H9 (cell line): Measurements from ENCODE around the gene ZHX3. TPM values are rescaled to one million over a fixed set of nuclear protein-coding genes. Genes with fewer than 3 reads are reported as not detected.

Source experiments
- DNase-seq: peaks from one replicate; pipeline ENCODE4 v3.0.0-alpha.2; 2017
- H2AFZ ChIP-seq: one replicate; pipeline ENCODE4 v1.6.1; 2013; ENCODE audit warnings: mild to moderate bottlenecking, low read length, control low read depth, moderate library complexity
- H2AK5ac ChIP-seq: 2 replicates; pipeline ENCODE4 v1.6.1; 2013; ENCODE audit warnings: low read length, control low read depth, mixed read lengths; ENCODE audit not compliant: insufficient read length
- H2BK120ac ChIP-seq: one replicate; pipeline ENCODE4 v1.6.1; 2013; ENCODE audit warnings: low read depth, mild to moderate bottlenecking, low read length, control low read depth, inconsistent platforms; ENCODE audit not compliant: poor library complexity, severe bottlenecking
- H2BK12ac ChIP-seq: 2 replicates; pipeline ENCODE4 v1.6.1; 2013; ENCODE audit warnings: low read length, control low read depth, mixed read lengths, low read depth; ENCODE audit not compliant: insufficient read length
- H2BK15ac ChIP-seq: 2 replicates; pipeline ENCODE4 v1.6.1; 2013; ENCODE audit warnings: low read depth, low read length, control low read depth
- H2BK20ac ChIP-seq: one replicate; pipeline ENCODE4 v1.6.1; 2013; ENCODE audit warnings: low read depth, mild to moderate bottlenecking, low read length, control low read depth, inconsistent platforms; ENCODE audit not compliant: poor library complexity, severe bottlenecking
- H2BK5ac ChIP-seq: 2 replicates; pipeline ENCODE4 v1.6.1; 2013; ENCODE audit warnings: low read length, control low read depth, mixed read lengths; ENCODE audit not compliant: insufficient read length
- H3K14ac ChIP-seq: 2 replicates; pipeline ENCODE4 v1.6.1; 2013; ENCODE audit warnings: low read length, control low read depth; ENCODE audit not compliant: insufficient read depth
- H3K18ac ChIP-seq: 2 replicates; pipeline ENCODE4 v1.6.1; 2013; ENCODE audit warnings: low read depth, mild to moderate bottlenecking, mixed read lengths, low read length, control low read depth; ENCODE audit not compliant: insufficient read length
- H3K23ac ChIP-seq: 2 replicates; pipeline ENCODE4 v1.6.1; 2013; ENCODE audit warnings: low read length, control low read depth, mixed read lengths, low read depth; ENCODE audit not compliant: insufficient read length
- H3K23me2 ChIP-seq: 2 replicates; pipeline ENCODE4 v1.6.1; 2013; ENCODE audit warnings: low read depth, mild to moderate bottlenecking, mixed read lengths, low read length, control low read depth; ENCODE audit not compliant: insufficient read length, poor library complexity, severe bottlenecking
- H3K27ac ChIP-seq: 2 replicates; pipeline ENCODE4 v1.5.1; 2013; ENCODE audit warnings: low read length, control low read depth, mixed read lengths, low read depth; ENCODE audit not compliant: insufficient read length
- H3K27me3 ChIP-seq: 2 replicates; pipeline ENCODE4 v1.6.1; 2013; ENCODE audit warnings: low read length, control low read depth, inconsistent platforms; ENCODE audit not compliant: insufficient read depth
- H3K4ac ChIP-seq: 2 replicates; pipeline ENCODE4 v1.6.1; 2013; ENCODE audit warnings: low read depth, mild to moderate bottlenecking, control low read depth, inconsistent platforms, low read length, moderate library complexity
- H3K4me1 ChIP-seq: 2 replicates; pipeline ENCODE4 v1.6.1; 2013; ENCODE audit warnings: low read length, control low read depth, inconsistent platforms; ENCODE audit not compliant: insufficient read depth
- H3K4me2 ChIP-seq: 2 replicates; pipeline ENCODE4 v1.6.1; 2013; ENCODE audit warnings: low read length, control low read depth, mixed read lengths; ENCODE audit not compliant: insufficient read length, insufficient read depth
- H3K56ac ChIP-seq: 2 replicates; pipeline ENCODE4 v1.6.1; 2013; ENCODE audit warnings: low read depth, mild to moderate bottlenecking, mixed read lengths, low read length, control low read depth; ENCODE audit not compliant: insufficient read length
- H3K79me1 ChIP-seq: 2 replicates; pipeline ENCODE4 v1.6.1; 2013; ENCODE audit warnings: low read depth, mild to moderate bottlenecking, moderate library complexity, low read length, control low read depth, inconsistent platforms; ENCODE audit not compliant: insufficient read depth, poor library complexity, severe bottlenecking
- H3K79me2 ChIP-seq: 2 replicates; pipeline ENCODE4 v1.6.1; 2013; ENCODE audit warnings: low read length, control low read depth, inconsistent platforms; ENCODE audit not compliant: insufficient read depth
- H3K9ac ChIP-seq: 2 replicates; pipeline ENCODE4 v1.6.1; 2013; ENCODE audit warnings: low read length, control low read depth, mixed read lengths; ENCODE audit not compliant: insufficient read length; ENCODE audit errors: extremely low read depth
- H3K9me3 ChIP-seq: one replicate; pipeline ENCODE4 v1.6.1; 2013; ENCODE audit warnings: low read depth, low read length, inconsistent platforms; ENCODE audit not compliant: control insufficient read depth
- H3T11ph ChIP-seq: one replicate; pipeline ENCODE4 v1.6.1; 2013; ENCODE audit warnings: mild to moderate bottlenecking, low read length, control low read depth, inconsistent platforms
- H4K20me1 ChIP-seq: one replicate; pipeline ENCODE4 v1.6.1; 2013; ENCODE audit not compliant: control insufficient read depth, insufficient read length, insufficient read depth
- H4K5ac ChIP-seq: 2 replicates; pipeline ENCODE4 v1.6.1; 2013; ENCODE audit warnings: low read depth, mild to moderate bottlenecking, mixed read lengths, low read length, control low read depth; ENCODE audit not compliant: insufficient read length
- H4K8ac ChIP-seq: replicated peaks from 2 replicates; pipeline ENCODE4 v1.6.1; 2013; ENCODE audit warnings: low read length, control low read depth, mixed read lengths, low read depth; ENCODE audit not compliant: insufficient read length
- H4K91ac ChIP-seq: 2 replicates; pipeline ENCODE4 v1.6.1; 2013; ENCODE audit warnings: low read depth, mild to moderate bottlenecking, moderate library complexity, mixed read lengths, low read length, control low read depth; ENCODE audit not compliant: insufficient read length
- H3K27ac Mint-ChIP-seq, 3 experiments: 2 replicates in 2 of 3; 3 replicates in 1 of 3; pipeline ENCODE4 v1.8.0; 2020 to 2021; ENCODE audit warnings: mixed read lengths in 3 of 3, mild to moderate bottlenecking in 1 of 3, moderate library complexity in 1 of 3
- H3K27me3 Mint-ChIP-seq: 2 replicates; pipeline ENCODE4 v1.8.0; 2021; ENCODE audit warnings: low read depth, mild to moderate bottlenecking, moderate library complexity, mixed read lengths
- H3K36me3 Mint-ChIP-seq, 3 experiments: 2 replicates in 2 of 3; 3 replicates in 1 of 3; pipeline ENCODE4 v1.8.0; 2020 to 2021; ENCODE audit warnings: low read depth in 3 of 3, mixed read lengths in 3 of 3; ENCODE audit not compliant: insufficient read depth in 1 of 3
- H3K4me1 Mint-ChIP-seq, 2 experiments: 2 replicates each; pipeline ENCODE4 v1.8.0; 2020; ENCODE audit warnings: mixed read lengths in 2 of 2
- H3K4me3 Mint-ChIP-seq, 2 experiments: 2 replicates in 1 of 2; 3 replicates in 1 of 2; pipeline ENCODE4 v1.8.0; 2020 to 2021; ENCODE audit warnings: mild to moderate bottlenecking in 2 of 2, mixed read lengths in 2 of 2, moderate library complexity in 1 of 2
- H3K9me3 Mint-ChIP-seq, 2 experiments: 2 replicates in 1 of 2; 3 replicates in 1 of 2; pipeline ENCODE4 v1.8.0; 2020; ENCODE audit warnings: mild to moderate bottlenecking in 2 of 2, mixed read lengths in 2 of 2, moderate library complexity in 1 of 2
- CTCF ChIP-seq: fragments of 200-600 bp; sonication (generic); conservative IDR thresholded peaks from 3 replicates; pipeline ENCODE4 v1.8.0; 2021; ENCODE audit warnings: antibody characterized with exemption, mild to moderate bottlenecking
- WGBS: extraction: QIAGEN DNeasy Blood & Tissue Kit; methylation state at CpG from one replicate; pipeline ENCODE4 v1.1.7; 2013; ENCODE audit warnings: missing lambda C conversion rate, low lambda C conversion rate, mixed read lengths; ENCODE audit not compliant: insufficient read length; ENCODE audit errors: extremely low coverage; 5-methylcytosine and 5-hydroxymethylcytosine counted together
- total RNA-seq: library from RNA; stranded (reverse); gene quantifications from 2 replicates; pipeline ENCODE4 v1.2.1, GENCODE V29; 2021

Gene ZHX3
- total RNA-seq, 1 experiment from 2014 or later: 4.4 TPM

- no peaks in the 10 kb centered on the region; the same call in 1 of the 2 replicates for H3K27me3 Mint-ChIP-seq
- no peak overlapping the region for H3K27ac Mint-ChIP-seq
- H3K9ac ChIP-seq: no peak overlapping the region
- no peak overlapping the region for H4K5ac ChIP-seq
- H3K56ac ChIP-seq: no peak overlapping the region
- no peak overlapping the region for H3K27ac ChIP-seq
- no peak for DNase-seq
- H3K18ac ChIP-seq: no peak overlapping the region
- no peak overlapping the region for H2AFZ ChIP-seq
- H2BK15ac ChIP-seq: no peak overlapping the region
- H2BK12ac ChIP-seq: no peak overlapping the region
- H3K27me3 ChIP-seq: no peaks in the 10 kb centered on the region
- no peak overlapping the region for H4K8ac ChIP-seq
- H3K4me1 Mint-ChIP-seq: peaks cover 13% of the 10 kb centered on the region in 2 experiments
- no peak overlapping the region for H3K4ac ChIP-seq
- no peak overlapping the region for H3K23ac ChIP-seq
- no CpG with 5 or more reads among the region's 8 CpGs for whole genome bisulfite sequencing
- no peak overlapping the region for H3K14ac ChIP-seq
- H3K79me2 ChIP-seq: no peaks in the 10 kb centered on the region
- no peak overlapping the region for H2BK20ac ChIP-seq
- no peak overlapping the region for H2BK120ac ChIP-seq
- H2BK5ac ChIP-seq: no peak overlapping the region
- H3K79me1 ChIP-seq: no peaks in the 10 kb centered on the region
- no peaks in the 10 kb centered on the region for H3K23me2 ChIP-seq
- no peak overlapping the region for H4K91ac ChIP-seq
- TF ChIP-seq CTCF: no peak
- peaks cover 21 to 22% of the 10 kb centered on the region in 2 experiments for H3K9me3 Mint-ChIP-seq
- H3K4me2 ChIP-seq: no peak overlapping the region
- H2AK5ac ChIP-seq: no peak overlapping the region
- H3T11ph ChIP-seq: no peak overlapping the region
- no peaks in the 10 kb centered on the region for H4K20me1 ChIP-seq
- no peaks in the 10 kb centered on the region for H3K4me1 ChIP-seq
- H3K9me3 ChIP-seq: no peaks in the 10 kb centered on the region
- no peak overlapping the region for H3K4me3 Mint-ChIP-seq
- peaks cover 10 to 18% (median 14%) of the 10 kb centered on the region in 3 experiments; a peak in 6 of 7 replicates for H3K36me3 Mint-ChIP-seq
These were observed 115.8 kb downstream of the ZHX3 start for GRCh38 chr20:41201760-41202159.
